B cell (primary cell): ENCODE data around the gene ASCL1. TPM values are rescaled to one million over a fixed set of nuclear protein-coding genes. Genes with fewer than 3 reads are reported as not detected.

ENCODE experiments used
- ATAC-seq: fragments of 200-7000 bp; cut with Tn5 transposase; one replicate; pipeline ENCODE4 v1.10.0; 2021; ENCODE audit warnings: low read depth, mild to moderate bottlenecking, moderate number of reproducible peaks, moderate library complexity
- CTCF ChIA-PET: fragments of 350-600 bp; sonication (Branson Sonifier 250); formaldehyde crosslinking; loops from one replicate; lab custom pipeline; 2021; ENCODE audit warnings: antibody characterized with exemption, inconsistent platforms; lab: Charles Lee
- POLR2A ChIA-PET: fragments of 350-600 bp; sonication (Branson Sonifier 250); formaldehyde crosslinking; loops from one replicate; lab custom pipeline; 2021; ENCODE audit warnings: antibody characterized with exemption; lab: Charles Lee
- DNase-seq: peaks from one replicate; pipeline ENCODE4 v3.0.0; 2013
- H2AFZ ChIP-seq: 2 replicates; pipeline ENCODE4 v1.6.1; 2012; ENCODE audit warnings: mild to moderate bottlenecking, low read depth, low read length; ENCODE audit not compliant: insufficient read depth, poor library complexity, severe bottlenecking
- H3K27ac ChIP-seq, 2 donors: 1 replicate in 1 of 2; 2 replicates in 1 of 2; pipeline ENCODE4 v1.5.1; 2012 to 2013; ENCODE audit warnings: low read length in 2 of 2, mild to moderate bottlenecking in 2 of 2, moderate library complexity in 1 of 2
- H3K27me3 ChIP-seq, 4 experiments: fragments of 200-600 bp in 1 of 4; sonication (generic) in 1 of 4; replicated peaks in 1 of 4; 1 replicate in 2 of 4; 2 replicates in 2 of 4; pipeline versions ENCODE4 v1.6.1 to v1.7.0; 2013 to 2016; ENCODE audit warnings: low read length in 3 of 4, mild to moderate bottlenecking in 2 of 4, mixed read lengths in 1 of 4, moderate library complexity in 1 of 4; ENCODE audit not compliant: insufficient read depth in 4 of 4, control insufficient read depth in 3 of 4; ENCODE audit errors: control extremely low read depth in 1 of 4
- H3K36me3 ChIP-seq, 2 experiments: replicated peaks in 1 of 2; 1 replicate in 1 of 2; 2 replicates in 1 of 2; pipeline versions ENCODE4 v1.6.1 to v1.7.1; 2013; ENCODE audit warnings: low read length in 1 of 2; ENCODE audit not compliant: insufficient read depth in 2 of 2, control insufficient read depth in 1 of 2; ENCODE audit errors: control extremely low read depth in 1 of 2, extremely low read depth in 1 of 2
- H3K4me1 ChIP-seq, 2 donors: fragments of 200-600 bp in 1 of 2; sonication (generic) in 1 of 2; 1 replicate in 1 of 2; 2 replicates in 1 of 2; pipeline versions ENCODE4 v1.5.1 to v1.6.1; 2013 to 2017; ENCODE audit warnings: low read length in 2 of 2; ENCODE audit not compliant: control insufficient read depth in 2 of 2, insufficient read depth in 2 of 2
- H3K4me2 ChIP-seq: replicated peaks from 2 replicates; pipeline ENCODE3; 2012; ENCODE audit warnings: mild to moderate bottlenecking, low read depth, low read length; ENCODE audit not compliant: poor library complexity, severe bottlenecking
- H3K4me3 ChIP-seq, 5 experiments: fragments of 200-600 bp in 1 of 5; sonication (generic) in 1 of 5; 1 replicate in 3 of 5; 2 replicates in 2 of 5; pipeline versions ENCODE4 v1.5.1 to v1.7.0; 2011 to 2016; ENCODE audit warnings: low read length in 4 of 5, mild to moderate bottlenecking in 4 of 5, low read depth in 2 of 5, control low read depth in 1 of 5, moderate library complexity in 1 of 5; ENCODE audit not compliant: insufficient read depth in 1 of 5; ENCODE audit errors: control extremely low read depth in 1 of 5, extremely low read depth in 1 of 5
- H3K79me2 ChIP-seq: fragments of 200-600 bp; sonication (generic); one replicate; pipeline ENCODE4 v1.6.0; 2016; ENCODE audit warnings: low read length; ENCODE audit not compliant: control insufficient read depth, insufficient read depth
- H3K9ac ChIP-seq: fragments of 200-600 bp; sonication (generic); 2 replicates; pipeline ENCODE4 v1.6.1; 2017; ENCODE audit warnings: mild to moderate bottlenecking, low read length, moderate library complexity
- H3K9me3 ChIP-seq, 3 donors: one replicate each; pipeline versions ENCODE4 v1.6.1 to v1.7.1; 2013; ENCODE audit warnings: low read length in 2 of 3; ENCODE audit not compliant: control insufficient read depth in 2 of 3, insufficient read depth in 1 of 3; ENCODE audit errors: control extremely low read depth in 1 of 3
- H4K20me1 ChIP-seq: 2 replicates; pipeline ENCODE4 v1.6.0; 2012; ENCODE audit warnings: mild to moderate bottlenecking, low read length; ENCODE audit not compliant: insufficient read depth, control insufficient read depth, poor library complexity, severe bottlenecking
- H3K27ac Mint-ChIP-seq: one replicate; pipeline ENCODE4 v1.8.0; 2021; ENCODE audit warnings: mixed read lengths
- H3K27me3 Mint-ChIP-seq: one replicate; pipeline ENCODE4 v1.8.0; 2021; ENCODE audit warnings: mixed read lengths
- H3K4me1 Mint-ChIP-seq: one replicate; pipeline ENCODE4 v1.8.0; 2021; ENCODE audit warnings: mixed read lengths
- H3K4me3 Mint-ChIP-seq: one replicate; pipeline ENCODE4 v1.8.0; 2021; ENCODE audit warnings: mixed read lengths
- H3K9me3 Mint-ChIP-seq: one replicate; pipeline ENCODE4 v1.8.0; 2022; ENCODE audit warnings: mixed read lengths; ENCODE audit not compliant: insufficient read depth
- CTCF ChIP-seq: fragments of 200-600 bp; IDR thresholded peaks from one replicate; pipeline ENCODE4 v1.8.0; 2022; ENCODE audit warnings: antibody characterized with exemption, mild to moderate bottlenecking
- EZH2 ChIP-seq: IDR thresholded peaks from 2 replicates; pipeline ENCODE4 v1.6.1; 2012; ENCODE audit warnings: borderline replicate concordance, low read depth, mild to moderate bottlenecking, moderate library complexity, low read length; ENCODE audit not compliant: insufficient read depth, poor library complexity, severe bottlenecking
- WGBS: methylation state at CpG from one replicate; pipeline ENCODE4 v1.1.5; 2013; ENCODE audit warnings: missing lambda C conversion rate; ENCODE audit not compliant: insufficient coverage; 5-methylcytosine and 5-hydroxymethylcytosine counted together
- intact Hi-C: fragments of 100-400 bp; cut with micrococcal nuclease; formaldehyde crosslinking; loops from one replicate; pipeline ENCODE4 v1.10.0; 2022
- polyA plus RNA-seq: library from polyadenylated mRNA; depleted of rRNA; stranded (reverse); fragments of >200 nt; gene quantifications from 2 replicates; pipeline ENCODE4 v1.2.3, GENCODE V29; 2012
- total RNA-seq, 2 donors: library from RNA; stranded (reverse); fragments of 120-200 nt in 1 of 2; gene quantifications; 1 replicate in 1 of 2; 2 replicates in 1 of 2; pipeline versions ENCODE4 v1.2.3 to v1.2.4, GENCODE V29; 2013 to 2022

Gene ASCL1
- total and polyA plus RNA-seq, 2 donors (not counting 1 experiment from before 2014, with no cell fraction given) = not detected

- H3K4me3 Mint-ChIP-seq = no peak overlapping the region
- intact Hi-C loops = loop anchor here (10.0 kb wide), 1 partner anchor 352 kb away; no protein-coding TSS in a partner anchor
- H3K4me2 ChIP-seq = no peak overlapping the region
- peaks cover 28% of the 10 kb centered on the region for H3K4me1 Mint-ChIP-seq
- H2AFZ ChIP-seq = no peak overlapping the region
- no peaks in the 10 kb centered on the region for H3K36me3 ChIP-seq
- H3K79me2 ChIP-seq = no peaks in the 10 kb centered on the region
- DNase-seq (no peak), ATAC-seq (no peak)
- H3K4me3 ChIP-seq = no peak overlapping the region
- no peak overlapping the region for H3K27ac ChIP-seq
- TF ChIP-seq EZH2 (no peak), CTCF (no peak)
- peaks cover 29 to 34% of the 10 kb centered on the region in 2 donors for H3K4me1 ChIP-seq
- H3K27ac Mint-ChIP-seq = no peak overlapping the region
- H3K9ac ChIP-seq = no peak overlapping the region
- POLR2A ChIA-PET = no interaction called here
- CTCF ChIA-PET = interaction anchor here (1.0 to 6.5 kb wide), 4 partner anchors 70 to 595 kb away, joined by 3 to 86 read pairs (median 13); no protein-coding TSS in a partner anchor
- H3K9me3 Mint-ChIP-seq = no peaks in the 10 kb centered on the region
- no peaks in the 10 kb centered on the region for H4K20me1 ChIP-seq
- H3K9me3 ChIP-seq = peaks cover 0 to 10% (median 1%) of the 10 kb centered on the region in 3 donors
- peaks cover 1 to 80% (median 53%) of the 10 kb centered on the region in 4 experiments for H3K27me3 ChIP-seq
- peaks cover 78% of the 10 kb centered on the region for H3K27me3 Mint-ChIP-seq
Observed at GRCh38 chr12:102953221-102953620, 4.3 kb upstream of the ASCL1 start.

GRCh38 chr12:102954134-102954533, 3.3 kb upstream of the ASCL1 start:
- no peak overlapping the region for H3K27ac Mint-ChIP-seq
- 38% methylated on average over 1 of the region's 1 CpG for WGBS
- no peak overlapping the region for H3K4me3 ChIP-seq
- DNase-seq (no peak), ATAC-seq (no peak)
- no peak overlapping the region for H3K4me2 ChIP-seq
- peaks cover 33% of the 10 kb centered on the region for H3K4me1 Mint-ChIP-seq
- H3K4me3 Mint-ChIP-seq = no peak overlapping the region
- ChIA-PET POLR2A (no interaction called here), CTCF (interaction anchor here (1.1 kb wide), 1 partner anchor 71 kb away, joined by 6 read pairs; no protein-coding TSS in a partner anchor)
- intact Hi-C loops = loop anchor here (10.0 kb wide), 1 partner anchor 351 kb away; no protein-coding TSS in a partner anchor
- H3K27me3 ChIP-seq = peaks cover 1 to 84% (median 57%) of the 10 kb centered on the region in 4 experiments
- H2AFZ ChIP-seq = no peak overlapping the region
- peaks cover 0 to 16% (median 1%) of the 10 kb centered on the region in 3 donors for H3K9me3 ChIP-seq
- no peak overlapping the region for H3K9ac ChIP-seq
- peaks cover 35 to 43% of the 10 kb centered on the region in 2 donors for H3K4me1 ChIP-seq
- peaks cover 78% of the 10 kb centered on the region for H3K27me3 Mint-ChIP-seq
- H4K20me1 ChIP-seq = no peaks in the 10 kb centered on the region
- H3K27ac ChIP-seq = no peak overlapping the region
- no peaks in the 10 kb centered on the region for H3K36me3 ChIP-seq
- H3K79me2 ChIP-seq = no peaks in the 10 kb centered on the region
- H3K9me3 Mint-ChIP-seq = no peaks in the 10 kb centered on the region
- TF ChIP-seq CTCF (no peak), EZH2 (no peak)
